HG03039 (cell line): Measurements from ENCODE around the gene IRF2.
A peak's percentile ranks its signal among the peaks of the same experiment; 100 is the strongest.
"Not testable (repeated sequence)": the region's sequence is repeated elsewhere in the genome, so short reads cannot be mapped to it uniquely, and the experiment has no call there.

ENCODE experiments used
- ATAC-seq: cut with Tn5 transposase; IDR thresholded peaks from one replicate; pipeline ENCODE4 v1.9.1; 2021; ENCODE audit warnings: mild to moderate bottlenecking, moderate library complexity; ENCODE audit not compliant: unreplicated experiment

Gene IRF2

DNA sequence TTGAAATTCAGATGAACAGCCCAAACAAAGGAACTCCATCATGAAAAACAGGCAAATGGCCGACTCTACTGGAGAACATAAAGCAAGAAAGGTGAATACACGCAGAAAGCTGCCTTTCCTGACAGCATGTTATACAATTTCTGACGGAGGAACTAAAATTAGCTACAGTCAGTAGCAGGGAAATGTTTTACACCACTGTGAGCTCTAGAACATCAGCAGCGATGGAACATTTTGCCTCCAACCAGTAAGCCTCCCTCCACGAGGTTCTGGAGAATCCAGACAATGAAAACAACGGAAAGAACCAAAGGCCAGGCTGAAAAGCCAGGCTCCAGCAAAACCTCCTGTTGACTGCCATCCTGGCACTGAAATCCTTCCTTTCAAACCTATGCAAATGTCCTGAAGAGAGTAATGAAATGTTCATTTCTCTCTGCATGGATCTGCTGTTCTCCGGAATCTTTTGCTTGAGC is 78.9 kb downstream of the IRF2 start:
- peak; percentile 5 for ATAC-seq

- no peak for ATAC-seq
Observed at GRCh38 chr4:184392748-184393559, 81.4 kb downstream of the IRF2 start.

DNA sequence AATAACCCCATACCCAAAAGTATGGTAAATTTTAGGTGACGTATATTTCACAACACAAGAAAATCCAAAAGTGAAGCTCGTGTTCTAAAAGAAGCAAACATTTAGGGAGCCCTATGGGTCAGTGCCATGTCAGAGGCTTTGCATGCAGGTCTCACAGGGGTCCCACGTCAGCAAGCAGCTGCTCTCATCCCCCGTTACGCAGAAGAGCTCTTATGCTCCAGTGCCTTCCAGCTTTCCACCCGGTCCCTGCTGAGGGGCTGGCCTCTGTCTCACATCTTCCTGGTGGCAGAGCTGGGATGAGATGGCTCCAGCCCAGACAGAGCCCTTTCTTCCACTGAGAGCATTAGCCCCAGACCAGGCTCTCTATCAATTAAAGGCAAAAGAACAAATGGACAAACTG is 82.0 kb downstream of the IRF2 start:
- ATAC-seq: no peak

DNA sequence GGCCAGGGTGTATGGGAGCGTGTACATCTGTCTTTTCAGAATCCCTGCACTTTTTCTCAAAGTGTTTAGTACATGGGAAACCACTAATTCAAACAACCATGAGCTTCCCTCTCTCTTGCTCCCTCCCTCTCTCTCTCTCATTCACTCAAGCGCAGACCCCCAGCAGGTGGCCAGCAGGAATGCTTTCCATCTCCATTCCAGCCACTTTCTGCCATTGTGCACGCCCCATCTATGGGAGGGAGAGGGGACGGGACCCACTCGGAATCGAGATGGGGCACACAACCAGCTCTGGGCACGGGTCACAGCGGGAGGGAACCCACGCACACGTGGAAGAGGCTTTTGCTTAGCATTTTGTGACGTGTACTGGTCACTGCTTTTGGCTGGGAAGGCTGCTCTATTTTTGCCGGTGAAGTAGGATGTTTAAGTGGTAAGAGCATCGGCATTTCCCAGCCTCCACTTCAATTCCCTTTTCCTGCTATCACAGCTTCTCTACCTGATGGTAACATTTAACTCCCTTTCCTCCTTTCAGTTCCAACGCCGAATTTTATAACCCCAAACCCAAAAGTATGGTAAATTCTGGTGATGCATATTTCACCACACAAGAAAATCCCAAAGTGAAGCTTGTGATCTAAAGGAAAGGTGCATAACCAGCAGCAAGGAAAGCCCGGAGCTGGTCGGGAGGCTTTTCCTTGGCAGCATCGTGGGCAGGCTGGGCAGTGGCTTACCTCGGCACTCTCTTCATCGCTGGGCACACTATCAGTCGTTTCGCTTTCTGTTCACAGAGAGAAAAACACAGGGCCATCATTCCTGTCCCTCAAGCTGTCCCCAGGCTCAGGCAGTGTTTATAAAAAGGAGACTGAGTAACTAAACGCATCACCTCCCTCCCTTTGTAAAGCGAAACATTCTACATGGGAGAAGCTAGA is 84.1 kb downstream of the IRF2 start:
- ATAC-seq: no peak

DNA sequence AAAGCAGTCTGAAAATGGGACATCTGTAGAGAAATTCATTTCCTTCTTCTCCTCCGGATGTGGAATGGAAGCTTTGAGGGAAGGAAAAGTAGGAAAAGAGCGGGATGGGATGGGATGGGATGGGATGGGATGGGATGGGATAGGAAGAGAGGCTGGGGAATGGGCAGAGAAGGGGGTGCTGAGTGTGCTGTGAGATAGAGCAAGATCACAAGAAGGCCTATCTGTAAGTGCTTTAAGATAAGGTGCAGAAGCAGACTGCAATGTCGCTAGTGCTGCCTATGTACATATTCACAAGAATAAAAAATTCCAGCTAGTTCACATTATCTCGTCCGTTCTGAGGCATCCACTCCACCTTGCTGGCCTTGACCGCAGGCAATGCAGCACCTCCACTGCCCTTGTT is 86.2 kb downstream of the IRF2 start:
- ATAC-seq: no peak

DNA sequence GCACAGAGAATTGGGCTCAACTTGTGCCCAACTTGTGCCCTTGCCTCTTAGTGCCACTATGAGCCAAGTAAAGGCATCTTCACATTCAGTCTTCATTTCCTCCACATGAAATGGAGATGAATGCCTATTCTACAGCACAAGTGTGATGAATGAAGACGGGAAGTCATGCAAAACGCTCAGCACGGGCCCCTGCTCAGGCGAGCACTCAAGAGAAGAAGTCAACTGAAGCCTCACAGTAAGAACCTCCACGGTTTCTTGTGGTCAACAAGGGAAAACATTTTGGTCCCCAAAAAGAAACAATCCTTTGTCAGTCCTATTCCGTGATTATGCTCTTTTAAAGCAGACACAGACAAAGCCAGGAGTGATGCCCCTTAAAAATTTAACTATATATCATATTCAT is 87.0 kb downstream of the IRF2 start:
- ATAC-seq: no peak

GRCh38 chr4:184386271-184386781 is 88.0 kb downstream of the IRF2 start:
- ATAC-seq: no peak

DNA sequence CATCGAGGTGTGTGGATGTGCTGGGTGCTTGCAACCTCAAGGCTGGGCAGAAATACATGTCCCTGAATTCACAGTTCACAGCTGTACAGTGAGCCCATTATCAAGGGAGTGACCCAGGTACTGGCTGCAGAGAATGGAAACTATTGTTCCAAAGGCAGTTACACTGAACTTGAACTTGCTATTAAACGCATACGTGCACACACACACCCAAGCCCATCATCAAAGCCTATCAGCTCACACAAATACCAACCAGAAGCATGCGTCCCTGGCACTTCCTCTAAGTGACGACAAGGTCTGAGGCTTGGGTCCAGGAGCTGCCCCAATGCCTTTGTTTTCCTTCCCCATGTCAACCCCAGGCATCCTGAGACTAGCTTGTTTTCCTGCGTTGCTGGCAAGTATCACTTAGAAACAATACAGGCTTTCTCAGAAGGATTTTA is 88.6 kb downstream of the IRF2 start:
- no peak for ATAC-seq

DNA sequence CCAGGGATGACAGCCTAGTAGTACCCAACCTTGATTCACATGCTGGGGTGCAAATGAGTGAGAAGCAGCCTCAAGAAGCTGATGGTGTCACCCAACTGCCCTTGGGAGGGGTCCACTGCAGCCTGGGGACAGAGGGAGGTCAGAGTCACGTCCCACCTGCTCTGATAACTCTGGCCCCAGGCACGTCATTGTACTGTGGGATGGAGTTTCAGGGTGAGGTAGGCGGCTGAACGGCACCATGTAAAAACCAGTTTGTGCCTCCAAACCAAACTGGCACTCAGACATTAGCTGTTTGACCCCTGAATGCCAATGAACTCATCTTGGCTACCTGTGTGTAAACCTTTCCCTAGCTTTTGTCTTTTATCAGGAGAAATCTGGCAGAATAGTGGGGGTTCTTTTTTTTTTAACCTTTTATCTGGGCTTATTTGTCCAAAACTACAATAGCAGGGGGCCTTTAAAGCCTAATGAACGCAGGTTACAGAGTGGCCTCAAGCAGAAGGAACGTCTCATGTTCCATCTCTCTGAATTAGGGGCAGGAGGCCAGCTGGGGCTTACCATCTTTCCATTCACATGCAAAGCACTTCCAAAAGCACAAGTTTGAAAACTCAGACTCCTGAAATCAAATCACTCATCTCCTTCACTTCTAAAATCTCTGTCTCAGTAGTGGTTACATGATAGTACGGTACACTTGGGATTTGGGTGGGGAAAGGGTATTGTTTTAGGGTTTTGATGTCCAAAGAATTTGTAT is 89.4 kb downstream of the IRF2 start:
- peak; percentile 4 for ATAC-seq

GRCh38 chr4:184384056-184384809 is 90.1 kb downstream of the IRF2 start:
- peak; percentile 63 for ATAC-seq

GRCh38 chr4:184383497-184384055 is 90.8 kb downstream of the IRF2 start:
- no peak for ATAC-seq

GRCh38 chr4:184382189-184382846 is 92.0 kb downstream of the IRF2 start:
- peak; percentile 31 for ATAC-seq

- no peak for ATAC-seq
Observed at GRCh38 chr4:184380707-184381106, 93.6 kb downstream of the IRF2 start.

DNA sequence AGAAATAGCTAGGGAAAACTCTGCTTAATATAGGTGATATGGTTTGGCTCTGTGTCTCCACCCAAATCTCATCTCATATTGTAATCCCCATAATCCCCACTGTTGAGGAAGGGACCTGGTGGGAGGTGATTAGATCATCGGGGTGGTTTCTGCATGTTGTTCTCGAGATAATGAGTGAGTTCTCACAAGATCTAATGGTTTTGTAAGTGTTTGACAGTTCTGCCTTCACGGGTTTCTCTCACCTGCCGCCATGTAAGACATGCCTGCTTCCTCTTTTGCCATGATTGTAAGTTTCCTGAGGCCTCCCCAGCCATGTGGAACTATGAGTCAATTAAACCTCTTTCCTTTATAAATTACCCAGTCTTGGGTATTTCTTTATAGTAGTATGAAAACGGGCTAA is 94.1 kb downstream of the IRF2 start:
- ATAC-seq: not testable (repeated sequence)

GRCh38 chr4:184376923-184377322 is 97.4 kb downstream of the IRF2 start:
- no peak for ATAC-seq

DNA sequence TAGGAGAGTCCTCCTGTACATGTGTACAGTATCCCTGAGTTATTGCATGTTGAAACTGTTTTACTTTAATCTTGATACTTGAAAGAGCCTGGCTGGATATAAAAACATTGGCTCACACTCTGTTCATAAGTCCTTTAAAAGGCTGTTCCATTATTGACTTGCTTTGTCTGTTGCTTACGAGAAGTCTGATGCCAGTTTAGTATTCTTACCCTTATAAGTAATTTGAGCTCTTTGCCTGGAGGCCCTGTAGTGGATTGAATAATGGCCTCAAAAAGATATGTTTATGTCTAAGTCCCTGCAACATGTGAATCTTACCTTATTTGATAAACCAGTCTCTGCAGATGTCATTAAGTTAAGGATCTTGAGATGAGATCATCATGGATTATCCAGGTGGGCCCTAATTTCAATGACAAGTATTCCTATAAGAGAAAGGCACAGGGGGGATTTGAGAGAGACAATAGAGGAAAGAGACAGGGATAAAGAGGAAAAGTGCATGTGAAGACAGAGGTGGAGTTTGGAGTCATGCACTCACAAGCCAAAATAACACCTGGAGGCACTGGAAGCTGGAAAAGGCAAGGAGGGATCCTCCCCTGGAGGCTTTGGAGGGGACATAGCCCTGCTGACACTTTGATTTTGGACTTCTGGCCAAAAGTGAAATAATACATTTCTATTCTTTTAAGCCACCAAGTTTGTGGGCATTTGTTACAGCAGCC is 98.1 kb downstream of the IRF2 start:
- ATAC-seq: no peak

DNA sequence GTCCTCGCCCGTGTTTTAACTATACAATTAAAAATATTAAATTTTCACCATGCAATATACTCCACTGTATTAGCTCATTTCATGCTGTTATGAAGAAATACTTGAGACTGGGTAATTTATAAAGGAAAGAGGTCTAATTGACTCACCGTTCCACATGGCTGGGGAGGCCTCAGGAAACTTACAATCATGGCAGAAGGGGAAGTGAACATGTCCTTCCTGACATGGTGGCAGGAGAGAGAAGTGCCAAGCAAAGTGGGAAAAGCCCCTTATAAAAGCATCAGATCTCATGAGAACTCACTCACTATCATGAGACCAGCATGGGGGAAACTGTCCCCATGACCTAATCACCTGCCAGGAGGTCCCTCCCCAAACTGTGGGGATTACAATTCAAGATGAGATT is 98.7 kb downstream of the IRF2 start:
- ATAC-seq: not testable (repeated sequence)

- no peak for ATAC-seq
Observed at GRCh38 chr4:184375027-184375426, 99.3 kb downstream of the IRF2 start.
